PFSK-1 (cell line): ENCODE data around the gene SLCO2A1.

Experiments used
- FOXP2 ChIP-seq: optimal IDR thresholded peaks from 2 replicates; pipeline ENCODE3; 2011; ENCODE audit warnings: borderline replicate concordance, control low read depth, inconsistent platforms; ENCODE audit not compliant: insufficient read depth; ENCODE audit errors: extremely low read length, extremely low read depth
- POLR2AphosphoS5 ChIP-seq: IDR thresholded peaks from 2 replicates; pipeline ENCODE4 v1.6.1; 2012; ENCODE audit warnings: low read depth, mild to moderate bottlenecking, control low read depth, low read length, moderate library complexity
- REST ChIP-seq, 2 experiments: IDR thresholded peaks; 2 replicates each; pipeline versions ENCODE4 v1.6.1 to v1.8.0; 2011 to 2012; ENCODE audit warnings: low read depth in 2 of 2, low read length in 2 of 2, control low read depth in 1 of 2, inconsistent platforms in 1 of 2, mild to moderate bottlenecking in 1 of 2, moderate library complexity in 1 of 2; ENCODE audit not compliant: insufficient read depth in 1 of 2
- SIN3A ChIP-seq: IDR thresholded peaks from 2 replicates; pipeline ENCODE4 v1.6.1; 2012; ENCODE audit warnings: mild to moderate bottlenecking, low read length, moderate library complexity, borderline replicate concordance; ENCODE audit not compliant: insufficient read depth
- TAF1 ChIP-seq: IDR thresholded peaks from 2 replicates; pipeline ENCODE4 v1.6.1; 2012; ENCODE audit warnings: low read length, control low read depth, borderline replicate concordance; ENCODE audit not compliant: insufficient read depth

SLCO2A1 gene

GRCh38 chr3:133979553-133979952 lies 50.2 kb downstream of the SLCO2A1 start:
- TF ChIP-seq REST (IDR thresholded peaks at IDR 0.05; ENCODE audit: insufficient read depth in 1 of 2, low read depth in 2 of 2, low read length in 2 of 2) (no peak), SIN3A (no peak), POLR2AphosphoS5 (no peak), FOXP2 (no peak), TAF1 (no peak)

- TF ChIP-seq FOXP2 (no peak), TAF1 (no peak), REST (IDR thresholded peaks at IDR 0.05; ENCODE audit: insufficient read depth in 1 of 2, low read depth in 2 of 2, low read length in 2 of 2) (no peak), POLR2AphosphoS5 (no peak), SIN3A (no peak)
Measured at GRCh38 chr3:133977568-133977967, 52.2 kb downstream of the SLCO2A1 start.

GRCh38 chr3:133973249-133973980 lies 56.3 kb downstream of the SLCO2A1 start:
- TF ChIP-seq TAF1 (no peak), SIN3A (no peak), FOXP2 (no peak), REST (IDR thresholded peaks at IDR 0.05; ENCODE audit: insufficient read depth in 1 of 2, low read depth in 2 of 2, low read length in 2 of 2) (no peak), POLR2AphosphoS5 (no peak)

- TF ChIP-seq FOXP2, result no peak
- no peak for TF ChIP-seq SIN3A
Measured at GRCh38 chr3:133972156-133972555, 57.6 kb downstream of the SLCO2A1 start.

GRCh38 chr3:133970916-133971315 lies 58.8 kb downstream of the SLCO2A1 start:
- TF ChIP-seq FOXP2, result no peak
- TF ChIP-seq TAF1, result no peak
- TF ChIP-seq REST (IDR thresholded peaks at IDR 0.05; ENCODE audit: insufficient read depth in 1 of 2, low read depth in 2 of 2, low read length in 2 of 2), result no peak
